ENCODE data around the gene MTMR11.
A peak's percentile ranks its signal among the peaks of the same experiment; 100 is the strongest.

Gene MTMR11

GRCh38 chr1:149967041-149967440 lies 30.4 kb upstream of the MTMR11 start:
- TF ChIP-seq, protein P1, sequence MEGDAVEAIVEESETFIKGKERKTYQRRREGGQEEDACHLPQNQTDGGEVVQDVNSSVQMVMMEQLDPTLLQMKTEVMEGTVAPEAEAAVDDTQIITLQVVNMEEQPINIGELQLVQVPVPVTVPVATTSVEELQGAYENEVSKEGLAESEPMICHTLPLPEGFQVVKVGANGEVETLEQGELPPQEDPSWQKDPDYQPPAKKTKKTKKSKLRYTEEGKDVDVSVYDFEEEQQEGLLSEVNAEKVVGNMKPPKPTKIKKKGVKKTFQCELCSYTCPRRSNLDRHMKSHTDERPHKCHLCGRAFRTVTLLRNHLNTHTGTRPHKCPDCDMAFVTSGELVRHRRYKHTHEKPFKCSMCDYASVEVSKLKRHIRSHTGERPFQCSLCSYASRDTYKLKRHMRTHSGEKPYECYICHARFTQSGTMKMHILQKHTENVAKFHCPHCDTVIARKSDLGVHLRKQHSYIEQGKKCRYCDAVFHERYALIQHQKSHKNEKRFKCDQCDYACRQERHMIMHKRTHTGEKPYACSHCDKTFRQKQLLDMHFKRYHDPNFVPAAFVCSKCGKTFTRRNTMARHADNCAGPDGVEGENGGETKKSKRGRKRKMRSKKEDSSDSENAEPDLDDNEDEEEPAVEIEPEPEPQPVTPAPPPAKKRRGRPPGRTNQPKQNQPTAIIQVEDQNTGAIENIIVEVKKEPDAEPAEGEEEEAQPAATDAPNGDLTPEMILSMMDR (IDR thresholded peaks at IDR 0.05), result no peak

- TF ChIP-seq, protein P1 (IDR thresholded peaks at IDR 0.05), result no peak
These were observed 29.7 kb upstream of the MTMR11 start for GRCh38 chr1:149966405-149966804.

DNA sequence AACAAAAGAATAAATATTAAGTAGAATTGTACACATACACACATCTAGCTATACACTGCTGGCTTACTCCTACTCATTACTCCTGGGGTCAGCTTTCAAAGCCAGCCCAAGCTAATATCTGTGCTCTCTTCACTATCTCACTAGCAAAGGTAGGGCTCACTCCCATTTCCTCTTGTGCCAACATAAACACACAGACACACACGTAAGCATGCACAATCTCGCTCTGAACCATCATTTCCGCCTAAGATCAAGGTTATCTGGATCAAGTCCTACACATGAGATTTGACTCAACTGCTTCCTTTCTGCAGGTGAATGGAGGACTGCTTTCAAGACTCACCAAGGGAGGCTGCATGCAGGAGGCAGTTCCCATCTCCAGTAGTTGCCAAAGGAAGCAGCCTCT lies 28.8 kb upstream of the MTMR11 start:
- TF ChIP-seq, protein P1 (IDR thresholded peaks at IDR 0.05), result no peak

DNA sequence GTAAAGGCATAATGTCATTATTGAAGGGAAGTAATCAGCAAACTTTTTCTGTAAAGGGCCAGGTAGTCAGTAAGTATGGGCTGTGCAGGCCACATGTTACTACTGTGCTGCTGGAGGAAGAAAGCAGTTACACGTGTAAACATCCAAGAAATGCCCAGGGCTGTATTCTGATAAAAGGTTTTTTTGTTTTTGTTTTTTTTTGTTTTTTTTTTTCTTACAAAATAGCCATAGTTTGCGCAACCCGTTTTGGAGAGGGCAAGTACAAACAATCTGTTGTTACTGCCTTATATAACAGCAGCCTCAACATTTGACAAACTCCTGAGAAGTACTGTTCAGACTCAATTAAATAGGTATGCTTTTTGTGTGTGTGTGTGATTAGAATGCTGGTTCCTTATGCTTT lies 26.7 kb upstream of the MTMR11 start:
- TF ChIP-seq, protein P1 (IDR thresholded peaks at IDR 0.05), result no peak

GRCh38 chr1:149962736-149963135 lies 26.1 kb upstream of the MTMR11 start:
- TF ChIP-seq, protein P1 (IDR thresholded peaks at IDR 0.05), result no peak

- TF ChIP-seq, protein P1 (IDR thresholded peaks at IDR 0.05), result peak; percentile 82
These were observed 25.5 kb upstream of the MTMR11 start for GRCh38 chr1:149962039-149962647.

DNA sequence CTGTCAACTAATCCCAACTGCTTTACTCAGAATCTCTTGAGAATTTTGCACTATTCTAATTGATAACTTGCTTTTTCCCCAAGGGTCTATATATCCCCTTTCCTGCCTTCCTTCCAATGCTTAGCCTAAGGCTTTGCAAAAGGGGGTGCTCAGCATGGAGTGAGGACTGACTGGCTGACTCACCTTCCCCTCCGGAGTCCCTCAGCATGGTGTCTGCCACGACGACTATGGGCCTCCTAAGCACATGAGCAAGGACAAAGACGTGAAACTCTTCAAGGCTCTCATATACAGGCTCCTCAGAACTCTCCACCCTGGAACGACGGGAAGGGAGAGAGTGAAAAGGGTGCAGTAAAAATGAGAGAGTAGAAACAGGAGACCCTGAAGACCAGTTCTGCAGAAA lies 13.2 kb upstream of the MTMR11 start:
- TF ChIP-seq, protein P1 (IDR thresholded peaks at IDR 0.05), result no peak

DNA sequence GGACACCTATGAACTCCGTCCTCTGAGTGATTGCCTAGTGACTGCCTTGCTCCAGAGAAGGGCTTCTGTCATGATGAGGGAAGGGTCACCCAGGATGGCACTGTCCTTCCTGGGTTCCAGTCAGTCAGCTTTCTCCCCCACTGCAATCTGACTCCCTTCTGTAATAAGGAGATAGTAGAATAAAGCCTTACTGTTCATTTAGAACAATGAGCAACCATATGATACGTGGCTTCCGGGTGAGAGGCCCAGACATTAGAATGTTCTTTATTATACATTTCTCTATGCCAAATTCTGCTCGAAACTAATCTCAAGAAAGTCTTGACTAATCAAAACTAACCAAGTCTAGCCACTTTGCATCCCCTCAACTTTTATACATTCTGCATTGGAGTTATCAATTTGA lies 8.5 kb upstream of the MTMR11 start:
- TF ChIP-seq, protein P1 (IDR thresholded peaks at IDR 0.05), result no peak

Measured in LNCAP (cell line).